Measurements from ENCODE around the gene OSBPL3.

The OSBPL3 gene

GRCh38 chr7:24763303-24763901 is 216.6 kb downstream of the OSBPL3 start:
- DNase-seq (ENCODE audit: low spot score) = no peak

GRCh38 chr7:24762771-24763170 is 217.2 kb downstream of the OSBPL3 start:
- DNase-seq (ENCODE audit: low spot score) = no peak

- no peak for DNase-seq (ENCODE audit: low spot score)
These were observed 219.0 kb downstream of the OSBPL3 start for GRCh38 chr7:24760968-24761367.

GRCh38 chr7:24757353-24758275 is 222.4 kb downstream of the OSBPL3 start, which contains the start of gene GSDME:
TSS of gene GSDME (minus strand) at chr7:24757464. CDS start at chr7:24749774, 7,690 bp downstream.
- DNase-seq (ENCODE audit: low spot score) = peak; percentile 55

GRCh38 chr7:24756545-24757352 is 223.2 kb downstream of the OSBPL3 start:
- peak; percentile 56 for DNase-seq (ENCODE audit: low spot score)

GRCh38 chr7:24755541-24756407 is 224.2 kb downstream of the OSBPL3 start:
- no peak for DNase-seq (ENCODE audit: low spot score)

GRCh38 chr7:24754906-24755506 is 225.0 kb downstream of the OSBPL3 start:
- DNase-seq (ENCODE audit: low spot score) = no peak

- peak; percentile 20 for DNase-seq (ENCODE audit: low spot score)
These were observed 227.7 kb downstream of the OSBPL3 start for GRCh38 chr7:24752073-24752800.

- no peak for DNase-seq (ENCODE audit: low spot score)
These were observed 228.5 kb downstream of the OSBPL3 start for GRCh38 chr7:24751484-24751883.

- no peak for DNase-seq (ENCODE audit: low spot score)
These were observed 229.4 kb downstream of the OSBPL3 start for GRCh38 chr7:24750441-24751055.

GRCh38 chr7:24748521-24748920 is 231.5 kb downstream of the OSBPL3 start:
- DNase-seq (ENCODE audit: low spot score) = no peak
